Esophagus squamous epithelium (tissue), 4 donors: ENCODE results near the gene TUBAL3.
A peak's percentile ranks its signal among the peaks of the same experiment; 100 is the strongest.

ENCODE experiments used
- CTCF ChIP-seq, 6 experiments: fragments of 450-650 bp in 4 of 6; fragments of 200-600 bp in 2 of 6; sonication (generic) in 2 of 6; IDR thresholded peaks; one replicate each; pipeline ENCODE4 v1.5.1; 2016 to 2019; ENCODE audit warnings: antibody characterized with exemption in 6 of 6, mild to moderate bottlenecking in 4 of 6, moderate library complexity in 4 of 6
- POLR2A ChIP-seq, 4 donors: fragments of 450-650 bp; IDR thresholded peaks; one replicate each; pipeline ENCODE4 v1.6.1; 2017; ENCODE audit warnings: antibody characterized with exemption in 4 of 4, mild to moderate bottlenecking in 4 of 4, moderate library complexity in 3 of 4

GRCh38 chr10:5412277-5412941 is 7.8 kb upstream of the TUBAL3 start, which contains the start of gene NET1:
- TF ChIP-seq CTCF (IDR thresholded peaks at IDR 0.05), result no peak
- peak in 2 of 4 donors; percentile 22 to 62 for TF ChIP-seq POLR2A (IDR thresholded peaks at IDR 0.05)
